DMS53 (cell line): Measurements from ENCODE around the gene HMOX2.

Experiments
- DNase-seq: peaks from one replicate; lab custom pipeline; 2025; lab: John Stamatoyannopoulos, UW

HMOX2 gene

DNA sequence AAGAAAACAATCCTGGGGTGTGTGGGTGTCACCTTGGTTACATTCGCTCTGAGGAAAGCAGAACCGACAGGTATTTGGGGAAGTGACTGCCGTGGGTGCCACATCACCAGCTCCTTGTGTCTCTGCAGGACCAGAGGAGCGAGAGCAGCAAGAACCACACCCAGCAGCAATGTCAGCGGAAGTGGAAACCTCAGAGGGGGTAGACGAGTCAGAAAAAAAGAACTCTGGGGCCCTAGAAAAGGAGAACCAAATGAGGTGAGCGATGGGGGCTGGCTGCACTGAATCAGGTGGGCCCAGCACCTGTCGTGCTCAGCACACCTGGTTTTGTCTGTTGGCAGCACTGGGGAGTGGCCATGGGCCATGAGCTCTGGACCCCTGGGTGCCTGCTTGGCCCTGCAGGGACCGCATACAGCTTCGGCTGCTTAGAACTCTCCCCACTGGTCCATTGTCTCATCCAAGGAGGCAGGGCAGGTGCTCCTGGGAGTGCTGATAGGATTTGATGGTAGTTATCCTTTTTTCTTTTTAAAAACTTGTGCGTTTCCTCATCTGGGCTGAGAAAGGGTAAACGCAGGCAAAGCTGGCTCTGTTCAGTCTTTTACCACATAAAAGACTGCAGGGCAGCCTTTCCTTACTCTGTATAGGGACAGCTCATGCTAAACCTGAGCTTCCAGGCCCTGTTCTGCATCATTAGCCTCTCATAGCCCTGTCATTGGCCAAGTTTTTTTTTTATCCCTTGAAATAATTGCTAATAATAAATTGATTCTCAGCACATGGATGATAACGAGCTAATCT is 29.4 kb downstream of the HMOX2 start:
- no peak for DNase-seq

GRCh38 chr16:4506450-4506849 is 30.3 kb downstream of the HMOX2 start:
- peak; percentile 87 for DNase-seq

- DNase-seq, result peak; percentile 85
Measured at GRCh38 chr16:4507588-4508345, 31.6 kb downstream of the HMOX2 start.

GRCh38 chr16:4508806-4509205 is 32.6 kb downstream of the HMOX2 start:
- DNase-seq, result no peak

DNA sequence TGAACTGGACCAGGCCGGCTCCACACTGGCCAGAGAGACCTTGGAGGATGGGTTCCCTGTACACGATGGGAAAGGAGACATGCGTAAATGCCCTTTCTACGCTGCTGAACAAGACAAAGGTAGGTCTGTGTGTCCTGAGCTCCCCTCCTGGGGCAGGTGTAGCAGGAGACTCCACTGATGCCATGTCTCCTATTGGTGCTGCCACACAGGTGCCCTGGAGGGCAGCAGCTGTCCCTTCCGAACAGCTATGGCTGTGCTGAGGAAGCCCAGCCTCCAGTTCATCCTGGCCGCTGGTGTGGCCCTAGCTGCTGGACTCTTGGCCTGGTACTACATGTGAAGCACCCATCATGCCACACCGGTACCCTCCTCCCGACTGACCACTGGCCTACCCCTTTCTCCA is 33.2 kb downstream of the HMOX2 start:
- no peak for DNase-seq

DNA sequence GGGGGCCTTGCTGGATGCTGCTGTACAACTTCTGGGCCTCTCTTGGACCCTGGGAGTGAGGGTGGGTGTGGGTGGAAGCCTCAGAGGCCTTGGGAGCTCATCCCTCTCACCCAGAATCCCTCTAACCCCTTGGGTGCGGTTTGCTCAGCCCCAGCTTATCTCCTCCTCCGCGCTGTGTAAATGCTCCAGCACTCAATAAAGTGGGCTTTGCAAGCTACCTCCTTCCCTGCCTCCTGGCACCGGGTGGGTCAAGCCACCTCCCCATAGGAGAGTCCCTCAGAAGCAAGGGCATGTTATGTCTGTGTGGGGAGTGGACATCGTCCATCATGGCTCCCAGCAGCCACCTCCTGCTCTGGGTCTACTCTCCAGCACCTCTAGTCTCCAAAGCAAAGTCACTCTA is 33.9 kb downstream of the HMOX2 start:
- DNase-seq, result no peak

GRCh38 chr16:4510747-4511426 is 34.7 kb downstream of the HMOX2 start:
- no peak for DNase-seq

DNA sequence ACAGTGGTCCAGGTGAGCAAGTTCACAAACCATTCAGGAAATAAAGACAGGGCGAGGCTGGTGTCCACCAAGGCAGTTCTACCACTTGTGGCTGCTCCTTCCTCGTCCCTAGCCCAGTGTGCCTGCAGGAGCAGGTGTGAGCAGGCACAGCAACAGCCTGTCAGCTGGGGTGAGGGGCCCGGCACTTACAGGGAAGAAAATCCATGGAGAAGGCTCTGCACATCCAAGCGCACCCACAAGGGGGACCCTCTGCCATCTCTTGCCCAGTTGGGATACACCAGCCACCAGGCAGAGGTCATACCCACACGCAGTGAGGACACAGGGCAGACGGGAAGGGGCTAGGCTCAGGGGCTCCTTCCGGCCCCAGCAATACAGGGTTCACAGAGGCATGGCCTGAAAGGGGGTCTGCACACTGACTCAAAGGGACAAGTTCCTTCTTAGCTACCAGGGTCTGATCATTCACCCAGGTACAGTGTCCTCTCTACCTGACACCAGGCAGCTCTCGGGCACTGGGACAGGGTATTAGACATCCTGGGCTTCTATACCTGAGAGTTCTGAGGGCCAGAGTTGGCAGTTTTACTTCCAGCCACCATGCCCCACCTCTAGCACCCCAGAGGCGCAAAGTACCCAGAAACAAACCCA is 35.4 kb downstream of the HMOX2 start:
- DNase-seq, result peak; percentile 81

- DNase-seq, result no peak
Measured at GRCh38 chr16:4512473-4512872, 36.3 kb downstream of the HMOX2 start.

DNA sequence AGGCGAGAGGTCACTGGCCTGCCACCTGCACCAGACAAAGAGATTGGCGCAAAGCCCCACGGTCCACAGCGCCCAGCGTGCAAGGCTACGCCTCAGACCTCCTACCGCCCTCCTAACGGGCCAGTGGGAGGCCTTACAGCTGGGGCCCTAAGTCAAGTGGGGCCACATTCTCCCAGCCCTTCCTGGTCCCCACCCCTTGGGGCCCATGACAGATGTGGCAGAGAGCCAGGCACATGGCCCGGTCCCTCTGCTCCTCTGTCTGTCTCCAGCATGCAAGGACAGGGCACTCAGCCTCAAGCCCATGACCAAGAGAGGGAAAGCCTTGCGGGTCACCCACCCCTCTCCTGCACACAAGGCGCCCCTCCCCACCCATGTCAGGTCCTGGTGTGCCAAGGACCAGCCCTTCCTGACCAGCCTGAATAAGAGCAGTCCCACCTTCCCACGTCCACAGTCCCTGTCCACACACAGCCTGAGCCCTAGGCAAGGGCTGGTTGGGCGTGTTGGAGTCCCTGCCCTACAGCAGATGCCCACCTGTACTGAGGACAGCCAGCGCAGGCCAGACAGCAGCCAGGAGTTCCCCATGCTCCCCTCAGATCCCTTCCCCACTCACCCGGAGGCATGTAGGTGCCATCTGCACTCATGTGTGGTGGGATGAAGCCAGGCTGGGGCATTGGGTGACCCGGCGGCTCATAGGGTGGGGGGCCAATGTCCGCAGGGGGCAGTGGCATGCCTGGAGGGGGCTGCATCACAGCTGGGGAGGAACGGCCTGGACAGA is 37.1 kb downstream of the HMOX2 start:
- no peak for DNase-seq

DNA sequence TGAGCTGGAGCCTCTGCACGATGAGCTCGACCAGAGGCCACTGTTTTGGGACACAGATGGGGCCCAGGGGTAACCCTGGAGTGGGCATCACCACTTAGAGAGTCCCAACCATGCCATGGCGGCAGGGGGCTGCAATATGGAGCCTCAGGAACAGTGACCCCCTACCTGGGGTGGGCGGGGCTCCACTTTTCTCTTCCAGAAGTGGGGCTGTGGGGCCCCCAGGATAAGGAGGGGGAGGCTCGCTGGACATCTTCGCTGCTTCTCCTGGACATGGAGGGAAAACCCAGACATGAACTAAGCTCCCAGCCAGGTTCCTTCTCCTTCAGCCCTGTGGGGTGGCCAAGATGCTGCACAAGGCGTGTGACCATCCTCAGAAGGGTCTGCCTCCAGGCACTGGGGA is 37.7 kb downstream of the HMOX2 start:
- no peak for DNase-seq

- no peak for DNase-seq
Measured at GRCh38 chr16:4514606-4515005, 38.4 kb downstream of the HMOX2 start.

- DNase-seq, result no peak
Measured at GRCh38 chr16:4515611-4516233, 39.5 kb downstream of the HMOX2 start.

- DNase-seq, result peak; percentile 70
Measured at GRCh38 chr16:4517812-4518680, 41.8 kb downstream of the HMOX2 start.

GRCh38 chr16:4519274-4520058 is 43.3 kb downstream of the HMOX2 start:
- DNase-seq, result no peak

GRCh38 chr16:4520913-4521312 is 44.7 kb downstream of the HMOX2 start:
- DNase-seq, result no peak

- no peak for DNase-seq
Measured at GRCh38 chr16:4522051-4522581, 45.9 kb downstream of the HMOX2 start.

DNA sequence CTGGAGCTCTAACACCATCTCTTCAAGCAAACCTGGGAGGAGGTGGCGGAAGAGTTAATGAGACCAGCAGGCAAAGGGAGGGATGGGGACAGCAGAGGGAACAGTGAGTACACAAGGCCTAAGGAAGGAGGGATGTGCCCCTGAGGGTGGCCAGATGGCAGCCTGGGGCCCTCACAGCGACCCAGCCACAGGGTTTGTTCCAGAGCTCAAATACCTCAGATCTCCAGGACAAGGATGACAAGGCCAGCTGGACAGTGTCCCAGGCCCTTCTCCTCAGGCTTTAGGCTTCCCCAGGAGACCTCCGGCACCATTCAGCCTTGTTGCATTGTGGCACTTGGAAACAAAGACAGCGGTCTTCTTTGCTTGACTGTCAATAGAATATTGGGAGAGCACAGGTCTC is 47.5 kb downstream of the HMOX2 start:
- no peak for DNase-seq

GRCh38 chr16:4524571-4524970 is 48.4 kb downstream of the HMOX2 start:
- DNase-seq, result no peak
